Activated CD4-positive, alpha-beta memory T cell treated with anti-CD3 and anti-CD28 coated beads, Interleukin-2, amount 10 ng/mL, durations not matched to agents 7 days and 5 days (primary cell): ENCODE data around the gene OTOP3. TPM values are rescaled to one million over a fixed set of nuclear protein-coding genes. Genes with fewer than 3 reads are reported as not detected.

Experiments used
- CTCF ChIA-PET: fragments of 350-600 bp; sonication (Branson Sonifier 250); formaldehyde crosslinking; loops from one replicate; lab custom pipeline; 2021; ENCODE audit warnings: antibody characterized with exemption, inconsistent platforms; lab: Charles Lee
- POLR2A ChIA-PET: fragments of 350-600 bp; sonication (Branson Sonifier 250); formaldehyde crosslinking; loops from one replicate; lab custom pipeline; 2021; ENCODE audit warnings: antibody characterized with exemption; lab: Charles Lee
- DNase-seq: peaks from one replicate; pipeline ENCODE4 v3.0.0-alpha.2; 2020
- H3K27ac Mint-ChIP-seq: one replicate; pipeline ENCODE4 v1.8.0; 2021; ENCODE audit warnings: mild to moderate bottlenecking, mixed read lengths
- H3K27me3 Mint-ChIP-seq: one replicate; pipeline ENCODE4 v1.8.0; 2021; ENCODE audit warnings: mixed read lengths
- H3K36me3 Mint-ChIP-seq: one replicate; pipeline ENCODE4 v1.8.0; 2021; ENCODE audit warnings: low read depth, mixed read lengths
- H3K4me1 Mint-ChIP-seq: one replicate; pipeline ENCODE4 v1.8.0; 2021; ENCODE audit warnings: mixed read lengths
- H3K4me3 Mint-ChIP-seq: one replicate; pipeline ENCODE4 v1.8.0; 2021; ENCODE audit warnings: mild to moderate bottlenecking, mixed read lengths
- H3K9me3 Mint-ChIP-seq: one replicate; pipeline ENCODE4 v1.8.0; 2021; ENCODE audit warnings: mixed read lengths
- total RNA-seq, 2 experiments: library from RNA; stranded (reverse); gene quantifications; one replicate each; pipeline ENCODE4 v1.2.3, GENCODE V29; 2021

OTOP3 gene
- total RNA-seq, 2 experiments from 2014 or later: not detected

DNA sequence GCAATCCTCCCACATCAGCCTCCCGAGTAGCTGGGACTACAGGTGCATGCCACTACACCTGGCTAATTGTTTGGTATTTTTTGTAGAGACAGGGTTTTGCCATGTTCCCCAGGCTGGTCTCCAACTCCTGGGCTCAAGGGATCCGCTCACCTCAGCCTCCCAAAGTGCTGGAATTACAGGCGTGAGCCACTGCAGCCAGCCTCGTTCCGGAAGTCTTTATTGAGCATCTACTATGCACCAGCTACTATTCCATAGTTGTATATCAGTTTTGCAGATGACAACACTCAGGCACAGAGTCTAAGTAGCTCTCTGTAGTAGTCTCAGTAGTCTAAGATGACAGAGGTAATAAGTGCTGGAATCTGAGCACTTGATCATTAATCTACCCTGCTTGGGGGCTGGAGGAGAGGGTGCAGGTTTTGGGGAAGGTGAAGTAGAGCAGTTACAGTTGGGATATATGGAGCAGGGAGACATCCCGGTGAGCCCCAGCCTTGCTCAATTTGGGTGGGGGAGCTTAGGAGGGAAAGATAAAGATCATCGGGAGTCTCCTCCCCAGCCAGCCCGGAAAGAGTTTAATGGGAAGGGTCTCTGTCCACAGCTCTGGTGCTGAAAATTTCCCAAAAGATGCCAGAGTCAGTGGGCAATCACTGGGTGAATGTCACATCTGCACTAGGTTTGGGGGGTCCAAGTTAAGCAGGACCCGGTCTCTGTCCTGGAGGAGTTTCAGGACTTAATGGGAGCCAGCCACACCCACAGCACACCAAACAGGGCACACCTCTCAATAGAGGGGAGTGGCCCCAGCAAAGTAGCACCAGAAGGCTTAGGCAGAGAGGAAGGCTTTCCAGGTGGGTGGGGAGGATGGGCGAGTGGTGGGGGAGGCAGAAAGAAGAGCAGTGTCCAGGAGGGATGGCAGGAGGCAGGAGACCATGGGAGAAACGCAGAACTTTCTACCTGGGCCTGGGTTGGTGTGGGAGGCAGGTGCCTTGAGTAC is 1.7 kb downstream of the OTOP3 start:
- no peaks in the 10 kb centered on the region for H3K36me3 Mint-ChIP-seq
- ChIA-PET POLR2A (no interaction called here), CTCF (interaction anchor here (0.7 to 1.3 kb wide), 2 partner anchors 12 to 24 kb away, joined by 3 to 4 read pairs; no protein-coding TSS in a partner anchor)
- H3K27me3 Mint-ChIP-seq: peaks cover 61% of the 10 kb centered on the region
- no peak for DNase-seq
- no peak overlapping the region for H3K4me3 Mint-ChIP-seq
- H3K4me1 Mint-ChIP-seq: no peaks in the 10 kb centered on the region
- H3K9me3 Mint-ChIP-seq: no peaks in the 10 kb centered on the region
- H3K27ac Mint-ChIP-seq: no peak overlapping the region

DNA sequence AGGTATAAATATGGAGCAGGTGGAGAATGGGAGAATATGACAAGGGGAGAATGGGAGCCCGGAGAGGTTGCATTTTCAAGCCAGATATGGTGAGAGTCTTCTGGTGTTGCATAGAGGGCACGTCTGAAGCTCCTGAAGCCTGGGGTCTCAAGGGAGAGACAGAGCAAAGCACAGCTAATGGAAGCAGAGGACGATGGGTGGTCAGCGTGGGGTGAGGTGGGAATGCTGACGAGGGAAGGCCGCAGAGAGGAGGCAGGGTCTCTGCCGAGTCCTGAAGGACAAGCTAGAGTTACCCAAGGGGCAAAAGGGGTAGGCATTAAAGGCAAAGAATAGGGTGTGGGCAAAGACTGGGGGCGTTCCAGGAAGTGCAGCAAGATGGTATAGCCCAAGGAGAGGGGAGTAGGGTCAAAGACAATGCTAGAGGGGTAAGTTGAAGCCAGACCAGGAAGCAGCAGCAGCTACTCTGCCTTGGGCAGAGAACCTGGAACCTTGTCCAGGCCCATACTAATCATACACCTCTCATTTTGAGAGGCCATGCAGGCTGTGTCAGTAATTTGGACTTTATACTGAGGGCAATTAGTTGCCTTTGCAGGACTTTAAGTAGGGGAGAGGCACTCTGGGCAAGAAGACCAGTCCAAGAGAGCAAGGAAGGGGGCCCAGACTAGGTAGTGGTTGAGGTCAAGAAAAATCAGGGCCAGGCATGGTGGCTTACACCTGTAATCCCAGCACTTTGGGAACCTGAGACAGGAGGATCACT is 2.7 kb downstream of the OTOP3 start:
- ChIA-PET CTCF (interaction anchor here (0.9 kb wide), 1 partner anchor 22 kb away, joined by 3 read pairs; no protein-coding TSS in a partner anchor), POLR2A (no interaction called here)
- DNase-seq: no peak
- Mint-ChIP-seq H3K4me1 (no peaks in the 10 kb centered on the region), H3K27me3 (peaks cover 55% of the 10 kb centered on the region), H3K36me3 (no peaks in the 10 kb centered on the region), H3K27ac (no peak overlapping the region), H3K9me3 (no peaks in the 10 kb centered on the region), H3K4me3 (no peak overlapping the region)

DNA sequence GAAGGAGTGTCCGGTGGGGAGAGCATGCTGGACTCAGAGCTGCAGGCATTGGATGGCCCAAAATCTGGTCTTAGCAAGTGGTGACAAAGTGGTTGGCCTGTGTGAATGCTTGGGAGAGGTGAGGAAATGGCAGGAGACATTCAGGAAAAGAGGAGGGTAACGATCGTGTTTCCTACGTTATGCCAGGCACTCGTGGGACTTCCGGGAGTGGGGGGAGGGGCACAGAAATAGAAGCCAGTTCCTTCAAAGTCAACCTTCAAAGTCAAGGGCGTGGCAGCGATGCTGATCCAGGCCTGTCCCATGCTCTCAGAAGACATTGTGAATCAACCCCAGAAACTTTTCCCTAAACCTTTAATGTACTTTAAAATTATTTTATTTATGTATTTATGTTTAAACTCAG is 3.8 kb downstream of the OTOP3 start:
- no peaks in the 10 kb centered on the region for H3K36me3 Mint-ChIP-seq
- POLR2A ChIA-PET: no interaction called here

GRCh38 chr17:74941128-74941725 is 5.5 kb downstream of the OTOP3 start:
- Mint-ChIP-seq H3K27ac (no peak overlapping the region), H3K27me3 (peaks cover 50% of the 10 kb centered on the region), H3K4me1 (no peaks in the 10 kb centered on the region), H3K9me3 (no peaks in the 10 kb centered on the region), H3K36me3 (no peaks in the 10 kb centered on the region), H3K4me3 (no peak overlapping the region)
- no peak for DNase-seq
- ChIA-PET CTCF (no interaction called here), POLR2A (no interaction called here)

More for the DNA sequence above, 3.8 kb downstream of the OTOP3 start:
- H3K4me1 Mint-ChIP-seq: no peaks in the 10 kb centered on the region
- H3K27me3 Mint-ChIP-seq: peaks cover 54% of the 10 kb centered on the region
- H3K27ac Mint-ChIP-seq: no peak overlapping the region
- CTCF ChIA-PET: interaction anchor here (0.6 to 1.3 kb wide), 2 partner anchors 78 to 148 kb away, joined by 3 to 5 read pairs; no protein-coding TSS in a partner anchor
- no peaks in the 10 kb centered on the region for H3K9me3 Mint-ChIP-seq
- no peak for DNase-seq
- H3K4me3 Mint-ChIP-seq: no peak overlapping the region

GRCh38 chr17:74943808-74944522 is 8.3 kb downstream of the OTOP3 start:
- DNase-seq: no peak
- H3K9me3 Mint-ChIP-seq: no peaks in the 10 kb centered on the region
- H3K27ac Mint-ChIP-seq: no peak overlapping the region
- H3K4me1 Mint-ChIP-seq: no peaks in the 10 kb centered on the region
- ChIA-PET POLR2A (no interaction called here), CTCF (no interaction called here)
- H3K4me3 Mint-ChIP-seq: no peak overlapping the region
- H3K27me3 Mint-ChIP-seq: peaks cover 28% of the 10 kb centered on the region
- no peaks in the 10 kb centered on the region for H3K36me3 Mint-ChIP-seq

GRCh38 chr17:74945543-74945942 is 9.8 kb downstream of the OTOP3 start:
- Mint-ChIP-seq H3K27me3 (peaks cover 21% of the 10 kb centered on the region), H3K9me3 (no peaks in the 10 kb centered on the region), H3K27ac (no peak overlapping the region), H3K36me3 (no peaks in the 10 kb centered on the region), H3K4me3 (no peak overlapping the region), H3K4me1 (no peaks in the 10 kb centered on the region)
- ChIA-PET POLR2A (no interaction called here), CTCF (interaction anchor here (0.8 kb wide), 1 partner anchor 16 kb away, joined by 3 read pairs; no protein-coding TSS in a partner anchor)
- no peak for DNase-seq

DNA sequence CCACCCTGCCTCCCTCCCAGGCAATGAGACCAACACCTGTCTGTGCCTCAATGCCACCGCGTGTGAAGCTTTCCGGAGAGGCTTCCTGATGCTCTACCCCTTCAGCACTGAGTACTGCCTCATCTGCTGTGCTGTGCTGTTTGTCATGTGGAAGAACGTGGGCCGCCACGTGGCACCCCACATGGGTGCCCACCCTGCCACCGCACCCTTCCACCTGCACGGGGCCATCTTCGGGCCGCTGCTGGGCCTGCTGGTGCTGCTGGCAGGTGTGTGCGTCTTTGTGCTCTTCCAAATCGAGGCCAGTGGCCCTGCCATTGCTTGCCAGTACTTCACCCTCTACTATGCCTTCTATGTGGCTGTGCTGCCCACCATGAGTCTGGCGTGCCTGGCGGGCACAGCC is 10.9 kb downstream of the OTOP3 start:
- ChIA-PET CTCF (interaction anchor here (0.6 to 1.1 kb wide), 2 partner anchors 10 to 11 kb away, joined by 3 read pairs; no protein-coding TSS in a partner anchor), POLR2A (no interaction called here)
- Mint-ChIP-seq H3K27ac (no peak overlapping the region), H3K9me3 (no peaks in the 10 kb centered on the region), H3K36me3 (no peaks in the 10 kb centered on the region), H3K27me3 (peaks cover 21% of the 10 kb centered on the region), H3K4me1 (no peaks in the 10 kb centered on the region), H3K4me3 (no peak overlapping the region)
- no peak for DNase-seq

DNA sequence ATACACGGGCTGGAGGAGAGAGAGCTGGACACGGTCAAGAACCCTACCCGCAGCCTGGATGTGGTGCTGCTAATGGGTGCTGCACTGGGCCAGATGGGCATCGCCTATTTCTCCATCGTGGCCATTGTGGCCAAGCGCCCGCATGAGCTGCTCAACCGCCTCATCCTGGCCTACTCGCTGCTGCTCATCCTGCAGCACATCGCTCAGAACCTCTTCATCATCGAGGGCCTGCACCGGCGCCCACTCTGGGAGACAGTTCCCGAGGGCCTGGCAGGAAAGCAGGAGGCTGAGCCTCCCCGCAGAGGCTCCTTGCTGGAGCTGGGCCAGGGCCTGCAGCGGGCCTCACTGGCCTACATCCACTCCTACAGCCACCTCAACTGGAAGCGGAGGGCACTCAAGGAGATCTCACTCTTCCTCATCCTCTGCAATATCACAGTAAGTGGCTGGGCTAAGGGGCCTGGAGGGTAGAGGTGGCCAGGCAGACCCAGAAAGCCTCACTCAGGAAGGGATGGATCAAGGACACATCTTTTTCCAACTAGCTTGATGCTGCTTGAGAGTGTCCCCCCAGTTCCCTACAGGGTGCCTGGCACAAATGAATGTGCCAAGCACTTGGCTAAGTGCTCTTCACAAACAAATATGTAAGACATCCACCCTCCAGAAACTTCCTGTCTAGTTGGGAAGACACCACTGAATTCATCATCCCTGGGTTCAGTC is 11.5 kb downstream of the OTOP3 start:
- DNase-seq: no peak
- ChIA-PET POLR2A (no interaction called here), CTCF (interaction anchor here (0.6 to 2.9 kb wide), 3 partner anchors 10 to 14 kb away, joined by 3 to 20 read pairs (median 3); no protein-coding TSS in a partner anchor)
- Mint-ChIP-seq H3K27ac (no peak overlapping the region), H3K4me3 (no peak overlapping the region), H3K4me1 (no peaks in the 10 kb centered on the region), H3K36me3 (no peaks in the 10 kb centered on the region), H3K9me3 (no peaks in the 10 kb centered on the region), H3K27me3 (peaks cover 18% of the 10 kb centered on the region)

DNA sequence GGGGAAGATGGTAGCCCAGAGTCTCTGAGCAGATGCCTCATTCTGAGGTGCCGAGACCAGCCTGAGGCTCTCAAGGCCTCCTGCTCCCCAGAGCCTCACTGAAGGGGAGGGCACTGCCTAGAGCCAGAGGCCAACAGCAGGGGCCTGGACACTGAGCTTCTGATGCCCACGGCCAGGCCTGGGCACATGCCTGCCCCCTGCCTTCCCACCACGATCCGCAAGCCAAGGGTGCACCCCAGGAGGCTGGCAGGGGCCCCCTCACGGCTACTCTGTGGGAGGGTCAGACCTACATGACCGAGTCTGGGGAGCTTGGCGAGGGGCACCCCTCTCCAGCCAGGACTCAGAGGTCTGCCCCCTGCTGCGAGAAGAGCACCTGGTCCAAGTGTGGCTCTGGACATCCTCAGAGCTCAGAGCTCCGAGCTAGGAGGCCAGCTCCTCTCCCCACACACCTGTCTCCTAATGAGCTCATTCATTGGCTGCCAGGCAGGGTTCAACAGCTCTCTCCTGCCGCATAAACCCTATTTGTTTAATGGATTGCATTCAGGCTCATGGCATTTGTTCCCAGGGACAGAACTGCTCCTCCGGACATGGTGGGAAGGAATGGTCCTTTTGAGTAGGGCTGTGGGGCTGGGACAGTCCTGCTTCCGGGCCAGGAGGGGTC is 13.9 kb downstream of the OTOP3 start:
- H3K36me3 Mint-ChIP-seq: no peaks in the 10 kb centered on the region
- DNase-seq: no peak
- no peak overlapping the region for H3K27ac Mint-ChIP-seq
- H3K4me1 Mint-ChIP-seq: no peaks in the 10 kb centered on the region
- no peak overlapping the region for H3K4me3 Mint-ChIP-seq
- no peaks in the 10 kb centered on the region for H3K9me3 Mint-ChIP-seq
- CTCF ChIA-PET: interaction anchor here (1.7 to 2.9 kb wide), 2 partner anchors 9 to 12 kb away, joined by 10 to 20 read pairs; no protein-coding TSS in a partner anchor
- POLR2A ChIA-PET: no interaction called here
- H3K27me3 Mint-ChIP-seq: peaks cover 7% of the 10 kb centered on the region

GRCh38 chr17:74950207-74950606 is 14.5 kb downstream of the OTOP3 start:
- H3K27me3 Mint-ChIP-seq: peaks cover 3% of the 10 kb centered on the region
- H3K4me3 Mint-ChIP-seq: no peak overlapping the region

DNA sequence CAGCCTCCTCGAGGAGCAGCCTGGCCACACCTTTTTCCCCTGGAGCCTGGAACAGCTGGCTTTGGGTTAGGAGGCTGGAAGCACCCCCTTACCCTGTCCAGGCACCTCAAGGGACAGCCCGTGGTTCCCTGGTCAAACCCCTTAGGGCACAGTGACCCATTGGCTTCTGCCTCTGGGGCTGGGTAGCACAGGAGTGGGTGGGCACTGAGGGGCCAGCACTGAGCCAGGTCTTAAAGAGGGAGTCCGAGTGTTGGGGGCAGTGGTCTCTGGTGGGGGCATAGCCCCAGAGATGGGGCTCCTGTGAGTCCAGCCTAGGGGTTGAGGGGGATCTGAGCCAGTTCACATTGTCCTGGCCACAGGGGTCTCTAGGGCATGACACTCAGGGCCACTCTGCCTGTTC is 15.4 kb downstream of the OTOP3 start:
- POLR2A ChIA-PET: no interaction called here

More at GRCh38 chr17:74950207-74950606, 14.5 kb downstream of the OTOP3 start:
- Mint-ChIP-seq H3K9me3 (no peaks in the 10 kb centered on the region), H3K27ac (no peak overlapping the region), H3K4me1 (no peaks in the 10 kb centered on the region), H3K36me3 (no peaks in the 10 kb centered on the region)
- CTCF ChIA-PET: interaction anchor here (2.9 kb wide), 1 partner anchor 11 kb away, joined by 20 read pairs; no protein-coding TSS in a partner anchor
- DNase-seq: no peak
- POLR2A ChIA-PET: no interaction called here

More for the DNA sequence above, 15.4 kb downstream of the OTOP3 start:
- Mint-ChIP-seq H3K4me1 (no peaks in the 10 kb centered on the region), H3K9me3 (no peaks in the 10 kb centered on the region), H3K36me3 (no peaks in the 10 kb centered on the region), H3K27ac (no peak overlapping the region), H3K4me3 (no peak overlapping the region), H3K27me3 (no peaks in the 10 kb centered on the region)
- CTCF ChIA-PET: interaction anchor here (1.0 to 1.1 kb wide), 2 partner anchors 11 to 27 kb away, joined by 4 to 5 read pairs; partner anchors contain the start of gene OTOP2
- no peak for DNase-seq
